Right lung (tissue), 5 donors: ENCODE data around the gene DNAI2. TPM values are rescaled to one million over a fixed set of nuclear protein-coding genes. Genes with fewer than 3 reads are reported as not detected.
A peak's percentile ranks its signal among the peaks of the same experiment; 100 is the strongest.
"Not testable (repeated sequence)": the region's sequence is repeated elsewhere in the genome, so short reads cannot be mapped to it uniquely, and the experiment has no call there.

Source experiments
- DNase-seq, 2 donors: peaks; one replicate each; pipeline ENCODE4 v3.0.0-alpha.2; 2013
- polyA plus RNA-seq, 5 donors: library from polyadenylated mRNA; unstranded; fragments of 120-200 nt; gene quantifications; one replicate each; pipeline versions ENCODE4 v1.2.1 to v1.2.3, GENCODE V29; 2013; ENCODE audit warnings: inconsistent platforms in 1 of 5, low replicate concordance in 1 of 5; ENCODE audit not compliant: insufficient read length in 5 of 5, insufficient read depth in 1 of 5

The DNAI2 gene
- polyA plus RNA-seq, 5 donors: 0.64 to 5.6 (median 3.5) TPM

DNA sequence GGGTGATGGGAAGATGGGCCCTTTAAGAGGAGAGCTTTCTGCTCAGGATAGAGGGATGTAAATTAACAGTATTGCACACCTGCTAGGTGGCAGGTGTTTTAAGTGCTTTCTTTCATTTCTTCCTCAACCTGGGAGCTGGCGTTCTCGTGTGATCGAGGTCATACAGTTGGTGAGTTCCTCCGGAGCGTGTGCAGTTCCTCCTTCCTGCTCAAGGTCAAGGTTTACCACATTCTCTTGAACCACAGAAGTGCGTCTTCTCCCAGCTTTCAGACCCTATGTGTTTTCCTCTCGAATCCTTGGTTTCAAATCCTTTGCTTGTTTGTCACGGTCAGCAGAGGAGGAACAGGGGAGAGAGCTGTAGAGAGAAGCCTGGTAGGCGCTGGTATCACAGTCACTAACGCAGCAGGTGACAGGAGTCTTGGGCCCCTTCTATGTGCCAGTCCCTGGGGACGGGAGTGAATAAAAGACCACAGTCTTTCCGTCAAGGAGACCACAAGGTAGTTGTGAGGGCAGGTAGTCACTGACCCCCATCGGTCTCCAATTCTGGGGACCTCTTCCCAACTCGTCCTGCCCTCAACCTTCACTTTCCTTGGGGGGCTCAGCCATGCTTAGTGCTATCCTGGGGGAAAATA is 791 bp downstream of the DNAI2 start:
- no peak for DNase-seq

DNA sequence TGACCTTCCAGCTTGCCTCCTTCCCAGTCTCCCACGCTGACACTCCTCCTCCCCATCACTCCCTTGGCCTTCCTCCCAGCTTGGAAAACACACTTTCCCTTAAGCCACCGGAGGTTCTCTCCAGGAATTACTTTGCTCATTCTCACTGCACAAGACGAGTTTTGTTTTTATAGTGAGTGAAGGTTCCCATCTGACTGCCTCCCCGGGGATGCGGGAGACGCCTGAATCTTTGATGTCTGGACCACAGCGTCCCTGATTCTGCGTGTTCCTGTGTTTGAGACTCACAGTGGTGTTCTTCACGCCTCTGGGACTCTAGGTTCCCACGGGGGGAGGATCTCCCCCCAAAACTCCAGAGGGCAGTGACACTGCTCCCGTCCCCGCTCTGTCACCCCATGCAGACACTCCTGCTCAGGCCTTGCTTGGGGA is 2.0 kb downstream of the DNAI2 start:
- DNase-seq: peak in 1 of 2 donors; percentile 37

DNA sequence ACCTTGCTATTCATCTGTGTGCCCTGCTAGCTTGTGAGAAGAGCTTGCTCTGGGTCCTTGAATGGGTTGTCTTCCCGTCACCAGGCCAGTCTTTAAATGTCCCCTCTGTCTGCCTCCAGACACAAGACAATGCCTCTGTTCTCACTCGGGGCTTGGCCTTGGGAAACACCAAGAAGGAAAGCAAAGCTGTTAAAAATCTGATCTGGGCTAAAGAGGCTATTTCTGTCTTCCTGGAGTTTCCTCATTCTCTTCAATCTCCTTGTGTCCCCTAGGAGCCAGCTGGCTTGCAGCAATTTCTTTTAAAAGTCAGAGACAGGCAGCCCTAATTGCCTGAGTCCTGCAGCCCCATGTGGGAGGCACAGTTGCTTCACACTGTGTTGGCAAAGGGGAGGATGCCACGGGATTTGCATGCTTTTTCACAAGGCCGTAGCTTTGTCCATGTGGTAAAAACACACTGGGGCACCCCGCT is 2.5 kb downstream of the DNAI2 start:
- no peak for DNase-seq

DNA sequence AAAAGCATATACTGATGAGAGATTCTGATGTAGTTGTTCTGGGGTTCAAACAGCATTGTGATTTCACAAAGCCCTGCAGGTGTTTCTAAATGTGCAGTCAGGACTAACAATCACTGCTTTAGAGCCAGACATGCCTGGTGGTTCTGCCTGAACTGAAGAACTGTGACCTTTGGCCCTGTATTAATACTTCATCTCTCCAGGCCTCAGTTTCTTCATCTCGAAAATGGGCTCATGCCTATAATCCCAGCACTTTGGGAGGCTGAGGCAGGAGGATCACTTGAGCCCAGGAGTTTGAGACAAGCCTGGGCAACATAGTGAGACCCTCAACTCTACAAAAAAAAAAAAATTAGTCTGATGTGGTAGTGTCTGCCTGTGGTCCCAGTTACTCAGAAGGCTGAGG is 3.9 kb downstream of the DNAI2 start:
- DNase-seq: no peak

DNA sequence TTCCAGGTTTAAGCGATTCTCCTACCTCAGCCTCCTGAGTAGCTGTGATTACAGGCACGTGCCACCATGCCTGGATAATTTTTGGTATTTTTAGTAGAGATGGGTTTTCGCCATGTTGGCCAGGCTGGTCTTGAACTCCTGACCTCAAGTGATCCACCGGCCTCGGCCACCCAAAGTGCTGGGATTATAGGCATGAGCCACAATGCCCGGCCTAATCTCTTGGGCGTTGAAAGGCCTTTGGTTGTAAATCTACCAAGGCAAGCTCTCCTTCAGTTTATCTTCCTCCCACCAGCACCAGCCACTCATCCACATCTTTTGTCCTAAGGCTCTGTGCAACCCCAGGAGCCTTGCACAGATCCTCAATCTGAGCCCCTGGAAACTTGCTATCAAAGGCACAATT is 5.6 kb downstream of the DNAI2 start:
- not testable (repeated sequence) for DNase-seq

DNA sequence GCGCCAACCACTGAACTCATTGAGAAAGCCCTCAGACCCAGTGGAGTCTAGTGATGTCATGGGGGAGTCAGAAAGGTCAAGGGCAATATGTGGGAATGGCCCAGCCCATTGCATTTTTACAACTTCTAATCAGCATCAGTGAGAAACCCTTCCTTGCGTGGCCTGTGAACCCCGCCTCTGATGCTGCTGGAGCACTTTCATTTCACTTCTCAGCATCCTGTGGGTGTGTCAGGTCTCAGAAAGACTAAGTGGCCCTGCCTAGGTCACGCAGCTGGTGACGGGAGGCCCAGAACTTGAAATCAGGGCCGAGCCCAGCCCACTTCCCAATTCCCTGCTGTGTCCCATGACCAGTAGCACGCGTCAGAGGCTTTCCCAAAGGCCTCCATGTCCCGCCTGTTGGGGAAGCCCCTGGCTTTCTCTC is 6.1 kb downstream of the DNAI2 start:
- DNase-seq: no peak

DNA sequence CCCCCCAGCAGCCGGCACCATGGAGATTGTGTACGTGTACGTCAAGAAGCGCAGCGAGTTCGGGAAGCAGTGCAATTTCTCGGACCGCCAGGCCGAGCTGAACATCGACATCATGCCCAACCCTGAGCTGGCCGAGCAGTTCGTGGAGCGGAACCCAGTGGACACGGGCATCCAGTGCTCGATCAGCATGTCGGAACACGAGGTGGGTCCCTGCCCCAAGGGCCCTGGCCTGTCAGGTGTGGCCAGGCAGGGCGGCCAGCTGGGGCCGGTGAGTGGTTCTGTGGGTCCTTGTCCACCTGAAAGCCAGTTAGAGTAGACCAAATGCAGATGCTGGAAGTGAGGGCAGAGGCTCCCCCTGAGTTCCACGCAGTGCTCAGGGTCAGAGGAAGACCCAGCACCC is 7.8 kb downstream of the DNAI2 start:
- DNase-seq: no peak

DNA sequence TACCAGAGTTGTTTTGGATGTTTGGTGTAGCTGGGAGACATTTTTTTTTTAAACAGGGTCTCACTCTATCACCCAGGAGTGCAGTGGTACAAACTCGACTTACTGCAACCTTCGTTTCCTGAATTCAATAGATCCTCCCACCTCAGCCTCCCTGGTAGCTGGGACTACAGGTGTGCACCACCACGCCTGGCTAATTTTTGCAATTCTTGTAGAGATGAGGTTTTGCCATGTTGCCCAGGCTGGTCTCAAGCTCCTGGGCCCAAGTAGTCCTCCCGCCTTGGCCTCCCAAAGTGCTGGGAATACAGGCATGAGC is 8.2 kb downstream of the DNAI2 start:
- DNase-seq: not testable (repeated sequence)

DNA sequence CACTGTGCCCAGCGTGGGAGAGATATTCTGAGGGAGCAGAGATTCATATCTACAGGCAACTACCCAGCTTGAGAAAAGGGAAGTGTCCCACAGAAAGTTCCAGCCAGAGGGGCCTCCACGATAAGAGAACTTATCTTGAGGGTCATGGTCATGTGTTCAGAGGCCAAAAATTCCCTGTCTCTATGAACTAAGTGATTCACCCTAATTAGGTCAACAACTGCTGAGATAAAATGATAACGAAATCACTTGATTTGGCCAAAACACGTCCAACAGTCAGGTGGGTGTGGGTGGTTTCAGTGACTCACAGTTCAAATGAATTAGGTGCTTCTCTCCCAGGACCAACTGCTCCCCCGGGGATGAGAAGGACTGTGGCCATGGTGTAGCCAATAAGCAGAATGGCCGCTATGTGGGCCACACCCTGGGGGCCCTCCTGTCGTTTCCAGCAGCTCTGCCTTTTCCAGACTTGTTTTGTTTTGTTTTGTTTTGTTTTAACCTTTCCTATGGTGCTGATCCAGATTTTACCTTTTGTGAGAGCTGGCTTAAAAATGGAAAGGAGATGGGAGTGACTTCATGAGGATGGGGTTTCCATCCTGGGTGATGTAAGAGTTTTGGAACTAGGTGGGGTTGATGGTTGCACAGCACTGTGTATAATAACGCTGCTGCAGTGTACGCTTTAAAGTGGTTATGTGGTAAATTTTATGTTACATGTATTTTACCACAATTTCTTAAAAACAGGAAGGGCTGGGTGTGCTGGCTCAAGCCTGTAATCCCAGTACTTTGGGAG is 8.7 kb downstream of the DNAI2 start:
- no peak for DNase-seq

DNA sequence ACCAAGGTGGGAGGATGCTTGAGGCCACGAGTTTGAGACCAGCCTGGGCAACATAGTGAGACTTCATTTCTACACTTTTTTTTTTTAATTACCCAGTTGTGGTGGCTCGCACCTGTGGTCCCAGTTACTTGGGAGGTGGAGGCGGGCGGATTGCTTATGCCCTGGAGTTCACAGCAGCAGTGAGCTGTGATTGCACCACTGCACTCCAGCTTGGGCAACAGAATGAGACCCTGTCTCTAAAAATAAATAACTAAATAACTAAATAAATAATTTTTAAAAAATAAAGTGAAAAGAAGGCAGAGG is 9.3 kb downstream of the DNAI2 start:
- no peak for DNase-seq

DNA sequence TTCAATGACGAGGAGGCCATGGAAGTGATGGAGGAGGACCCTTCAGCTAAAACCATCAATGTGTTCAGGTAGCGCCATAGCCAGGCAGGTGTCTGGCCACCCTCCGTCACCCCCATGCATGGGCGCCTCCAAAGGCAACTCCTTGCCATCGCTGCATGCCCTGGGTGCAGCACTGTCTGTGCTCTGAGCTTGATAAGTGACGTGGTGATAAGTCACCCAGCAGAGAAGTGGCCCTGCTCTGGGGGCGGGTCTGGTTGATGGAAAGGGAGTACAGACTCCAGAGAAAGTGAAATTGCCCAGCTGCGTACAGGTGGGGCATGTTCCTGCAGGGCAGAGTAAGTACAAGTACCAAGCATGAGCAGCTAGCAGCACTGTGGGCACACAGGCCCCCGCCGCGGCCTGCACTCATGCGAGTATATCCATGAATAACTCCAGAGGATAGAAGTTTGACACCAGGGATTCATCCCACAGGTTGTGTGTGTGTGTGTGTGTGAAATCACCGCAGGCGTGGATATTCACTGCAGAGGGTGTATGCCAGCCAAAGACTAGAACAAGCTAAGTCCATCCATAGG is 13.1 kb downstream of the DNAI2 start:
- DNase-seq: no peak

DNA sequence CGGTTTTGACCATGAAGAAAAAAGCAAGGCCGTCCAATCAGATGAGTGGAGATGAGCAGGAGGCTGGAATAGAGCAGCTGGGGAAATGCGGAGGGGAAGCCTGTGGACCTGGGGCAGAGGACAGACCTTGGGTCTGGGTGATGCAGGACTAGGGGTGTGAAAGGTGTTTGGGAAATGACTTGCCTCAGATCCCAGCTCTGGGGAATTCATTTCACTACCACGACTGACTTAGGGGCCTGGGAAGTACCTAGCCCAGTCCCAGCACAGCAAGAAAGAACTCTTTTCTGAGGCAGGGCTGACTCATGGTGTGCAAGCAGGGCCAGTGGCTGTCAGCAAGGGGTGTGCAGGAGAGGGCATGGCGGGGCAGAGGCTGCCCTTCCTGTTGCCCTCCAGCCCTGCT is 14.8 kb downstream of the DNAI2 start:
- no peak for DNase-seq

DNA sequence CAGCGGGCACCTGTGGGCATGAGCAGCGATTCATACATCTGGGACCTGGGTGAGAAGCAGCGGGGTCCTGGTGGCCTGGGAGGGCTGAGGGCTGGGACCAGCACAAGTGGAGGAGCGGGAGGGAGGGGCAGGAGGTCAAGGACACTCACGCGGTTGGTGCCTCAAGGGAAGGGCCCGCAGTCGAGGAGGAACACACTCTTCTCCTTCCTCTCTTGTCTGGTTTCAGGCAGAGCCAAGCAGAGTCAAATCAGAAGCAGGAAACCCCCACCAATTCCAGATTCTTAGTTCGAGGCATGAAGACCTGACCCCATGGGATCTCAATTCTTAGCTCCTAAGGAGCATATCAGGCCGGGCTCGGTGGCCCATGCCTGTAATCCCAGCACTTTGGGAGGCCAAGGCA is 15.7 kb downstream of the DNAI2 start:
- DNase-seq: no peak

DNA sequence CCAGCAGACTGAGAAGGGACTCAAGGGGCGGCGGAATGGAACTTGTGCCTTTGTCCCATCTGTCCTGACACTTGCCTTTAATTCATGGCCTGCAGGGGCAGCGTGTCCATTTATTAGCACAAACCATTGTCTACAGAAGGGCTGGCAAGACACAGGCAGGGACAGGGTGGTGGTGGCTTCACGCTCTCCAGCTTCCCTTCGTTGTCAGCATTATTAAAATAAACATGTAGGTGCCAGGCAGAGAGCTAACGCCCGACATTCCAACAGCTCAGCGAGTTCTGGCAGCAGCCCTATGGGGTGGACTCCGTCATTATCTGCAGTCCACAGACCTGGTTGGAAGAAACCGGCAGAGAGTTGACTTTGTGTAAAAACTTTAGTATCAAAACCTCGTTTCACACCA is 16.3 kb downstream of the DNAI2 start:
- DNase-seq: no peak

DNA sequence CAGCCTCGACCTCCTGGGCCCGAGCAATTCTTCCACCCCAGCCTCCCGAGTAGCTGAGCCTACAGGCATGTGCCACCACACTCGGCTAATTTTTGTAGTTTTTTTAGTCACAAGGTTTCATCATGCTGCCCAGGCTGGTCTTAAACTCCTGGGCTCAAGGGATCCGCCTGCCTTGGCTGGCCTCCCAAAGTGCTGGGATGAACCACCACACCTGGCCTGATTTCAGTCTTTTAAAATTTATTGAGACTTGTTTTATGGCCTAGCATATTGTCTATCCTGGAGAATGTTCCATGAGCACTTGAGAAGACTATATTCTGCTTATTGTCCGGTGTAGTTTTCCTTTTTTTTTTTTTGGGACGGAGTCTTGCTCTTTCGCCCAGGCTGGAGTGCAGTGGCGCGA is 18.5 kb downstream of the DNAI2 start:
- DNase-seq: no peak

DNA sequence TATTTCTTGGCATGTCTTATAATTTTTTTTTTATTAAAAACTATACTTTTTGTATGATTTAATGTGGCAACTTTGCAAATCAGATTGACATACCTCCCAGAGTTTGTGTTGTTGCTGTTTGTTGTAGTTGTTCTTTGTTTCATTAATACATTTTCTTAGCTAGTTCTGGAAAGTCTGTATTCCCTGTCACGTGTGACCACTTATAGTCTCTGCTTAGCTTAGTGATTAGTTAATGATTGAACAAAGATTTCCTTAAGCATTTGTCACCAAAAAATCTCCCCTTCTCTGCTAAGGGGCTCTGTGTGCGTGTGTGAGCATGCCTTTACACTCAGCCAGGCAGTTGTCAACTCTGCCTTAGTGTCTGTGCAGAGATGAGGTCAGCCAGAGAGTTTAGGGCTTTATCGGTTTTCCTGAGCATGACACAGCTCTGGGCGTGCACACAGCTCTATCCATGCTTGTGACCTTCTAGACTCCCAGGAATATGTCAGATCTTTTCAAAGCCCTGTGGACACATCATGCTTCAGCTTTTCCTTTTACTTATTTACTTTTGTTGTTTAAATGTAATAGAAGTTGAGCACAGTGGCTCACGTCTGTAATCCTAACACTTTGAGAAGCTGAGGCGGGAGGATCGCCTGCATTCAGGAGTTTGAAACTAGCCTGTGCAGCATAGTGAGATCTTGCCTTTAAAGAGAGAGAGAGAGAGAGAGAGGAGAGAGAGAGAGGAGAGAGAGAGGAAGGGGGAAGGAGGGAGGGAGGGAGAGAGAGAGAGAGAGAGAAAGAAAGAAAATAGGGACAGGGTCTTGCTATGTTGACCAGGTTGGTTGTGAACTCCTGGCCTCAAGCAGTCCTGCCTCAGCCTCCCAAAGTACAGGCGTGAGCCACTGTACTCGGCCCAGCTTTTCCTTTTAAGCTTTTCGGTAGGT is 21.9 kb downstream of the DNAI2 start:
- DNase-seq: no peak

DNA sequence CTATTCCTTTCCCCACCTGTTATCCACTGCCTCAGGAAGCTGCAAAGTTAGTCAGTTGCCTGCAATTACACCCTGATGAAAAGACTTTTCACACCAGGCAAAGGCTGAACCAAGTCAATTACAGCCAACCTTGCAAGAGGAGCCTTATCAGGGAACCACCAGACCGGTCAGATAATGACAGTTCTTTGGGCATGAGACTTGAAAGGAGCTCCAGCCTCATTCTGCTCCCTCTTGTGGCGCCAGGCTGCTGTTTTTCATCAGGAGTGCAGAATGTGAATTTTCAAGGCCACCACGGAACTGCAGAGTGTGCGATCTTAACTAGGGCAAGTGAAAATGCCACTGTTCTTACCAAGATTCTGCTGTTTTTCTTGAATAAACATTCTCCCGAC is 22.5 kb downstream of the DNAI2 start:
- DNase-seq: no peak

DNA sequence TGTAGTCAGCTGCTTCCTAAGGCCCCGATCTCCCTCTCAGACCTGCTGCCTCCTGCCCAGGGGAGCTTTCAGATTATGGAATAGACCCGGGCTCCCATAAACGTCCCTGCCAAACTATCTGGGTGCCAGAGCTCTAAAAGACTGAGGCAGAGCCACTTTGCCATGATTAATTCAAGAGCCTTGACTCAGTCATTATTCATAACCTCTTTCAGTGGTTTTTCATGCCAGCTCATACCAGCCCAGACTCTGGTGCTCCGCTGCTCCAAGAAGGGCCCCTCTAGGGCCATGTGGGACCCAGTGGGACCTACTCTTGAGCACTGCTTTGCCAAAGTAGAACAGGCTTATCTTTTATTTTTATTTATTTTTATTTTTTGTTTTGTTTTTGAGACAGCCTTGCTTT is 23.9 kb downstream of the DNAI2 start:
- DNase-seq: no peak

DNA sequence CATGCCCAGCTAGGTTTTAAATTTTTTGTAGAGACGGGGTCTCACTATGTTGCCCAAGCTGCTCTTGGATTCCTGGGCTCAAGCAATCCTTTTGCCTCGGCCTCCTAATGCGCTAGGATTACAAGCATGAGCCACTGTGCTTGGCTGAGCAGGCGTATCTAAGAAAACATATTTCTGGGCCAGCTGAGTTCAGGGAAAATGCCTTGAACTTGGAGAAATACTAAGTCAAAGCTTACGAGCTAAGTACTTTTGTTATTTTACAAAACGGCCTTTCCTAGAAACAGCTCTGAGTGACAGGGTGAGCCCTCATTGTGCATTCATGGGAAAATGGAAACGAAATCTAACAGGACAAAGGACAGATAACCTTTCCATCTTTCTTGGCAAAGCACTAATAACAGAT is 24.7 kb downstream of the DNAI2 start:
- no peak for DNase-seq

DNA sequence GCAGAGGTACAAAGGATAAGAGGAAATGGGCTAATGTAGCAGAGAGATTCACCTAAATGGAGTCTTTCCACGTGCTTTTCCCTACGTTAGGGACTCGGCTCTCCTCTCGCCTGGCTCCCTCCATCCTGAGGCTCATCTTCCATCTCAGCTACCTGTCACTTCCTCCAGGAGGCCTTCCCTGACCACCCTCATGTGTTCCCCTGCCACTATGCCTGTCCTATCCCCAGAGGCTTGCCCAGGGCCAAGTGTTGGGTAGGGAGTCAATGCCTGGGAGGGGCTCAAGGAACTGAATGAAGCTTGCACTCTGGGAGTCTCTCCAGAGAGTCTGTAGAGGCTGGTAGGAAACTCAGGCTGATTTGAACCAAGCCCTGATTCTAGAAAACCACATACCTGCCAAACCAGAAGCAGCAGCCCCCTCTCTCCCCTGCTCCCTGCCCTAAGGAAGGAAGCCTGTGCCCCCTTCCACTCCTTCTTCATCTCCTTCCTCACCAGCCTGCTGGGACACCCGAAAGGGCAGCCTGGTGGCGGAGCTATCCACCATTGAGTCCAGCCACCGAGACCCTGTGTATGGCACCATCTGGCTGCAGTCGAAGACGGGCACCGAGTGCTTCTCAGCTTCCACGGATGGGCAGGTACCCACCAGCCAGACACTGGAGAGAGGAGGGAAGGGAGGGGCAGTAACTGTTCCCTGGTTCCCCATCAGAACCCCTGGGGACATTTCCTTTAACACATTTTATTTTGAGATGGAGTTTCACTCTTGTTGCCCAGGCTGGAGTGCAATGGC is 25.4 kb downstream of the DNAI2 start:
- no peak for DNase-seq

DNA sequence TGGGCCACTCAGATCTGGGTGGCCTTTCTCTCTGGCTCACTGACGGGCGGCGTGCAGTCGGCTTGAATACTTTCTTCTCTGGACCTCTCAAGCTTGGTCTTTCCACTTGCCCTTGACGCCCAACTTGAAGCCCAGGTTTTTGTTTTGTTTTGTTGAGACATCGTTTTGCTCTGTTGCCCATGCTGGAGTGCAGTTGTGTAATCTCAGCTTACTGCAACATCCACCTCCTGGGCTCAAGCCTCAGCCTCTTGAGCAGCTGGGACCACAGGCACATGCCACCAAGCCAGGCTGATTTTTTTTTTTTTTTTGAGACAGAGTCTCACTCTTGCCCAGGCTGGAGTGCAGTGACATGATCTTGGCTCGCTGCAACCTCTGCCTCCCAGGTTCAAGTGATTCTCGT is 29.3 kb downstream of the DNAI2 start:
- no peak for DNase-seq

DNA sequence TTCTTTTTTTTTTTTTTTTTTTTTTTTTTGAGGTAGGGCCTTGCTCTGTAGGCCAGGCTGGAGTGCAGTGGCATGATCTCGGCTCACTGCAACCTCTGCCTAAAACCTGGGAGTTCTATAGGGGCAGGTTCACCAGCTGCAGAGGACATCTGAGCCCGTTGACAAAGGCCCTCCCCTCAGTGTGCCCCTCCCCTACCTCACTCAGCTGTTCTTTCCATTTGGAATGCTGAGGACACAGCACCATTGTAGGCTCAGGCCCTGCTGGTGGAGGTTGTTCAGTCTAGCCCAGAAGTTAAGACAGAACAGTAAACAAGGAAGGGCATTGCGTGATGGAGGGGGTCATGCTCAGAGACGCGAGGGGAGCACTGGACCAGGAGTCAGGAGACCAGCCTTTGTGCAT is 30.1 kb downstream of the DNAI2 start:
- DNase-seq: no peak
